GM12801 (cell line): ENCODE data around the gene SLC4A2.

Experiments
- TF ChIP-seq, protein P1 (sequence below): IDR thresholded peaks from one replicate; pipeline ENCODE4 v1.5.1; 2011; ENCODE audit warnings: control low read depth; ENCODE audit not compliant: insufficient read length; ENCODE audit errors: extremely low read depth

SLC4A2 gene

DNA sequence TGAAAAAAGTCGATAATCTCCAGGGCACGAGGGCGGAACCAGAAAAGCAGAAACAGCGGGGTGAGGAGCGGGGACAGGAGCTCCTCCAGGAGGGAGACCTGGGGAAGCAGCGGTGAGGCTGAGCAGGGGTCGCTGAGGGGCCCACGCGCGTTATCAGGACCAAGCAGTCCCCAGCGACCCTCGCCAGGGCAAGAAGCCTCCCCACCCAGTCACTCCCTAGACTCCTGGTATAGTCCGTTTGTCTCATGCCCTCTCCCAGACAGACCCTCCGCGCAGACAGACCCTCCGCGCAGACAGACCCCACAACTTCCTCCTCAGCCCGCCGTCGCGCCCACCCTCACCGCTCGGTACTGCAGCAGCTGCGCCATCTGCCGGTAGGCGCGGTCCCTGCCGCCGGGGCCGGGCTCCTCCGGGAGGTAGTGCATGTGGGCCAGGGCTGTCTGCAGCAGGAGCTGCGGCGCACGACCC is 41.4 kb upstream of the SLC4A2 start:
- TF ChIP-seq, protein P1, sequence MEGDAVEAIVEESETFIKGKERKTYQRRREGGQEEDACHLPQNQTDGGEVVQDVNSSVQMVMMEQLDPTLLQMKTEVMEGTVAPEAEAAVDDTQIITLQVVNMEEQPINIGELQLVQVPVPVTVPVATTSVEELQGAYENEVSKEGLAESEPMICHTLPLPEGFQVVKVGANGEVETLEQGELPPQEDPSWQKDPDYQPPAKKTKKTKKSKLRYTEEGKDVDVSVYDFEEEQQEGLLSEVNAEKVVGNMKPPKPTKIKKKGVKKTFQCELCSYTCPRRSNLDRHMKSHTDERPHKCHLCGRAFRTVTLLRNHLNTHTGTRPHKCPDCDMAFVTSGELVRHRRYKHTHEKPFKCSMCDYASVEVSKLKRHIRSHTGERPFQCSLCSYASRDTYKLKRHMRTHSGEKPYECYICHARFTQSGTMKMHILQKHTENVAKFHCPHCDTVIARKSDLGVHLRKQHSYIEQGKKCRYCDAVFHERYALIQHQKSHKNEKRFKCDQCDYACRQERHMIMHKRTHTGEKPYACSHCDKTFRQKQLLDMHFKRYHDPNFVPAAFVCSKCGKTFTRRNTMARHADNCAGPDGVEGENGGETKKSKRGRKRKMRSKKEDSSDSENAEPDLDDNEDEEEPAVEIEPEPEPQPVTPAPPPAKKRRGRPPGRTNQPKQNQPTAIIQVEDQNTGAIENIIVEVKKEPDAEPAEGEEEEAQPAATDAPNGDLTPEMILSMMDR: no peak

DNA sequence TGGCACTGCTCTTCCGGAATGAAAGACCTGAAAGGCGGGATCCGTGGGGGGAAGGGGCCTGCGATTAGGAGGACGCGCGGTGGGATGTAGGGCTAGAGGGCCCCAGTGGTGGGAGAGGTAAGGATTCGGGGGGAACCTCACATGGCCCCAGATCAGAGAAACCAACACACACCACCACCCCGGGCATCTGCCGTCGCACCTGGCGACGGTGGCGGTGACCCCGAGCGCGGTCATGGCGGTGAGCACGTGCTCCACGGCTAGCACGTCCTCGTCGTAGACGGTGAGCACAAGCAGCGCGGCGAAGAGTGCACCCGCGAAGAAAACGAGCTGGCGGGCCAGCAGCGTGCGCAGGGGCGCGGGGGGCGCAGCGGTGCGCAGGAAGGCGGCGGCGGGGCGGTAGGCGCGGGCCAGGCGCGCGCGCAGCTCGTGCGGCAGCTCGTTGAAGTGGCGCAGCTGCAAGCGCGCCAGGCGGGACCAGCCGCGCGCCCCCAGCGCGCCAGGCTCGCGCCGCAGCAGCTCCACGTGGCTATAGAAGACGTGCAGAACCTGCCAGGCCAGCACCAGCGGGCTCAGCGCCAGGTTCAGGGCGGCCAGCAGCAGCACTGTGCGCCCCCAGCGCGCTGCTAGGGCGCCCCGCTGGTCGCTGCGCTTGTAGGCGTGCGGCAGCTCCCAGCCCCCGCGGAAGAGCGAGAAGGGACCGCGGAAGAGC is 40.8 kb upstream of the SLC4A2 start:
- TF ChIP-seq, protein P1: no peak

DNA sequence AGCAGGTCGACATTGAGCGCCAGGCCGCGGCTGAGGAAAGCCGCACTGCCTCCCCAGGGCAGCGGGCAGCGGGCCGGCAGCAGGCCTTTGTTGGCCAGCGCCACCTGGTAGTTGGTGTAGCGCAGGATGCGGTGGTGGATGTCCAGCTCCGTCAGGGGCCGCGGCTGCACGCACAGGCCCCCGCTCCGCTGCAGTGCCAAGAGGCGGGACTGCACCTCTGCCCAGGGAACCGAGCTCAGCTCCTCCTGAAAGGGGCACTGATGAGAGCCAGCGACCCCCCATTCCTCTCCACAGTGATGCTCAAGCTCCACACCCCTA is 40.3 kb upstream of the SLC4A2 start:
- TF ChIP-seq, protein P1: no peak

DNA sequence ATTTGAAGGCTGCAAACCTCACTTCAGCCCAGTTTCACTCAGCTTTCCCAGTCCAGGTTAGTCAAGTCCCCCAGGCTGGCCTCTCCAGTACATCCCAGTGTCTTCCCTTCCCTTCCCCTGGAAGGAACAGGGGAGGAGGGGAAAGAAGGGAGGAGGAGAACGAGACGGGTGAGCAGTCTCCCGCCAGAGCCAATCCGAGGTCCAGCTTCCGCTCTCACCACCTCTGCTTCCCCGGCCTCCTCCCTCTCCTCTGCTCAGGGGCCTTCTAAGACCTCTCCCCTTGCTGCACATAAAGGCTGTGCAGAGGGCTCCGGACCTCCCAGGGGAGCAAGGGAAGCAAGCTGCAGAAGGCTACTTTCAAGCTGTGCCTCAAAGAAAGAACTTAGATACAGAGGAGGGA is 39.2 kb upstream of the SLC4A2 start:
- TF ChIP-seq, protein P1: no peak

DNA sequence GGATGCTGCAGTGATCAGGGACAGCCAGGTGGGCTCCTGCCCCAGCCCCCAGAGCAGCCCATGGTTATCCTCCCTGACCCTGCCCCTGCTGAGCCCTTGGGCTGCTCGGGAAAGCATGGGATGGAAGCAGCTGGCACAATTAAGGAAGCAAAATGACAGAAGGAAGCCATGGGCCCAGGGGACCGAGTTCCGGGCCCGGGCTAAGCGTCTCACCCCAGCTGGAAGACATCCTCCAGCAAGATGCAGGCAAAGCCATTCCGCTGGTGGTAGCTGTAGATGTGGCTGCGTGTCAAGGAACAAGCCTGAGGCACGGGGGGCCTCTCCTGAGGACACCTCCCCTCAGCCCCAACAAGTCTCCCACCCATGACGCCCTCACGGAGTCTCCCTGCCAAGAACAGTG is 36.2 kb upstream of the SLC4A2 start:
- TF ChIP-seq, protein P1: no peak

DNA sequence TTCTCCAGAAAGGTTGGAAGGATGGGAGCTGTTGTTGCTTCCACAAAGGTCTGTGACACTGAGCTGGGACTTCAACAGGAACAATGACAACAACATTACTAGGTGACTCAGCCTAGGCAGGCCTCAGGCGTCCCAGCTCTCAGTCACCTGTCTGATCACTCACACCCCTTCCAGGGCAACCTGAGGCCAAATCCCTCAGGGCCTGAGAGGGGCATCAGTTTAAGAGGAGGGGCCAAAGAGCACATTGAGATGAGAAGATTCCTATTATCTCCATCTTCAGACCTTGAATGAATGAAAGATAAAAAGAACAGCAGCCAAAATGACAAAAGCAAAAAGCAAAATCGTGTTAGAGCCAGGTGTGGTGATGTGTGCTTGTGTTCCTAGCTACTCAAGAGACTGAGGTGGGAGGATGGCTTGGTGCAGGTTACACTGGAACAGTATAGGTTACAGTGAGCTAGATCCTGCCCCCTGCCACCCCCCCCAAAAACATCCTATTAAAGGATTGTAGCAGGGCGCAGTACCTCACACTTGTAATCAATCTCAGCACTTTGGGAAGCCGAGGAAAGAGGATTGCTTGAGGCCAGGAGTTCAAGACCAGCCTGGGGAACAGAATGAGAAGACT is 34.8 kb upstream of the SLC4A2 start, which contains the start of gene ATG9B:
ATG9B (minus strand) TSS at position 60 of the 622 bp plus-strand sequence. CDS start 71 bp downstream, outside the sequence.
- TF ChIP-seq, protein P1: no peak

DNA sequence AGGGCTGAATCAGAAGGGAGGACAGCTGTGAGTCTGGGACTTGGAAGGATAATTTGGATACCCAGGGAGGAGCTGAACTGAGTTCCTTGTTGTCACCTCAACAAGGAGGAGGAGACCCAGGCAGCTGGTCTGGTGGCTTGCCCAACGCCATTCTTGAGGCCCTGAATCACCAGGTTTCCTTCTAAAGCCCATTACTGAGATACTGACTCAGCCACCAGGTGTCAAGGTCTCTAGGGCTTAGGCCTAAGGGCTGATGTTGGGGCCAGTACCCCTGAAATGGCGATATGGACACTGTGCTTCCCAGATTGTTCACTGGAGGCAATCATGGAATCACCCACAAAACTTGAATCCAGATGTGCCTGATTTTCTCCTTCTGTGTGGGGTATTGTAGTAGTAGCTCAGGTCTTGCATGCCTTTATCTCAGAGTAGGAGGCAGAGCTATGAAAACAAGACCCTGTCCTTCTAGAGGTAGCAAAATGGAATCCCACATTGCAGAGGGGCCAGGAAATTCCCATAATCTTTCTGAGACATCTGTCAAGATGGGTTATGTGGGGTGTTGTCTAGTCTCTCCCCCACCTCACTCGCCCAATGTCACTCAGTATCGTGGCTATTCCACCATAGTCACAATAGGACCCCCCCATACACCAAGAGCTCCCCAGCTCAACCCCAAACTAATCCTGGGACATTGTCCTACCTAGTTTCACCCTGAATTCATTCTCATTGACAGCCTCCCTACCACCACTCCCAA is 33.3 kb upstream of the SLC4A2 start:
- TF ChIP-seq, protein P1: no peak
